Kasumi-1 (cell line): ENCODE measurements around the gene KIF3A.
"Not testable (repeated sequence)": the region's sequence is repeated elsewhere in the genome, so short reads cannot be mapped to it uniquely, and the experiment has no call there.

Experiments
- DNase-seq, 2 experiments: peaks; one replicate each; lab custom pipeline; 2025; lab: John Stamatoyannopoulos, UW

KIF3A gene

DNA sequence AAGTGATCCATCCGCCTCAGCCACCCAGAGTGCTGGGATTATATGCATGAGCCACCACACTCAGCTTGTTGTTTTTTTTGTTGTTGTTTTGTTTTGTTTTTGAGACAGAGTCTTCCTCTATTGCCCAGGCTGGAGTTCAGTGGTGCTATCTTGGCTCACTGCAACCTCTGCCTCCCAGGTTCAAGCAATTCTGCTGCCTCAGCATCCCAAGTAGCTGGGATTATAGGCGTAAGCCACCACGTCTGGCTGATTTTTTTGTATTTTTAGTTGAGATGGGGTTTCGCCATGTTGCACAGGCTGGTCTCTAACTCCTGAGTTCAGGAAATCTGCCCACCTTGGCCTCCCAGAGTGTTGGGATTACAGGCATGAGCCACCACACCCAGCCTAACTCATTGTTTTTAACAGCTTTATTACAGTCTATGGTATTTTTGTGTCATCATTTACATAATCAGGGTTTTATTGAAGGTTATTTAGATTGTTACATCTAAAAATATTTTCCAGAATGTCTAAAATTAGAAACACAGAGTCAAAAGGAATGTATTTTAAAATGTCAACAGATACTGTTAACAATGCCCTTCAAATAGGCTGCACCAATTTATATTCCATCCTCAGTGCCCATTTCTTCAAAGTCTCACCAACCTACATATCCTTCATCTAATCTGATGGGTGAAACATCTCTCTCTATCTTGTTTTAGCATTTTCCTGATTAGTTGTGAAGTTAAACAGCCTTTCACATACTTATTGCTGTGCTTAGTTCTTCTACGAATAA is 18.6 kb downstream of the KIF3A start:
- DNase-seq, result no peak

DNA sequence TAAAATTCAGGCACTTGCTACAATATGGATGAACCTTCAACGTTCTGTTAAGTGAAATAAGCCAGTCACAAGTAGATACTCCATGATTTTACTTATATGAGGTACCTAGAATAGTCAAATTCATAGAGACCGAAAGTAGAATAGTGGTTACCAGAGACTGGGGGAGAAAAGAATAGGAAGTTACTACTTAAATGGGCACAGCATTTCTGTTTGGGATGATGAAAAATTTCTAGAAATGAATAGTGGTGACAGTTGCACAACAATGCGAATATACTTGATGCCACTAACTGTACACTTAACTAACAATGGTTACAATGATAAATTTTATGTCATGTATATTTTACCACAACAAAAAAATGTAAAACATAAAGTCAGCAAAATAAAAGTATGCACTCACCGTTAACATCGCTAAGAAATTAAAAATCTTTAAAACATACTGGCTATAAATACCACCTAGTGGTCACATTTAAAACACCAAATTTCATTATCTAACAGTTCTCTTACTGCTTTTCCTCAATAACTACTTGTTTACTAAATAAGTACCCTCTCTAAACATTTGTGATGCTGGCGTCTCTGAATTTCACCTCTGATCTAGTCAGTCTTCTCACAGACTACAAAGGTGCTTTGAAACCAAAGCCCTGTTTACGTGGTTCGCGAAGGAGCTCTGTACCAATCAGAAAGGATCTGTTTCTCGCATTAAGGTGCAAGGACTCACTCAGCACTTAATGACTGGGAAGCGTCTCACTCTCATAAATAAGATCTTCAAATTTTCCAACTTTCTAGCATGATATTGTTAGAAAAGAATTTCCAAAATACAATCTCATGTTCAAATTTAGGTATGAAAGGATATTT is 22.7 kb downstream of the KIF3A start:
- DNase-seq, result peak; percentile 49 to 74

DNA sequence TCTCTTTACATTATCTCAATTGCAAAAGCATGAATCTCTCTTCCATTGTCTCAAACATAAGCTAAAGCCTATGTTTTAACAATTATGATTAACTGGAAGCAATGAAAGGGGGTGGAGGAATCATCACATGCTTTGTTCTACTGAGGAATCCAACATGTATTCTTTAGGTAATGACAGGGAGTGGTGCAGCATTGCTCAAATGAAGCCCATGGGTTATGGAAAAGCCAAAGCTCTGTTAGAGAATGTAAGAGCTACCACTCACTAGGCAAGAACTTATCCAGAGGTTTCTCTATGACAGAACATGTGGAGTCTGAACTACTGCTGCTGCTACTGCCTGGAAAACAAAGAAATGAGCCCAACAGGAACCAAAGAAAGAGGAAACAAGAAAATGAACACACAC is 28.7 kb downstream of the KIF3A start:
- DNase-seq, result peak in 1 of 2 experiments; percentile 4

DNA sequence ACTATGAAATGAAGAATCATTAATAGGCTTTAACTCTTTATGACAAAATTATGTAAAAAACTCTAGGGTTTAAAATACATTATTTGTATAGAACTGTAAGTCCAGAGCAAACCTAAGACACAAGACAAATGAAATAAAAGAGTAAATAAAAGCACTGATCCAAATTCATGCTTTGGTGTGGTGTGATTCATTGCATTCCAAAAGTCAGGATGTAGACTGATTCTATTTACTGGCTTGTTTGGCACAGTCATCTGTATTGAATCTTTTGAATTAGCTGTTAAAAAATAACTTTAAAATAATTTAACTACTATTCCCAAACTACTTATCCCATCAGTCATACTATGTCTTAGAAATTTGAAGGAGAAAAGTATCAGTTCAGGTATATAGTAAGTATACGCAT is 32.5 kb downstream of the KIF3A start:
- no peak for DNase-seq

DNA sequence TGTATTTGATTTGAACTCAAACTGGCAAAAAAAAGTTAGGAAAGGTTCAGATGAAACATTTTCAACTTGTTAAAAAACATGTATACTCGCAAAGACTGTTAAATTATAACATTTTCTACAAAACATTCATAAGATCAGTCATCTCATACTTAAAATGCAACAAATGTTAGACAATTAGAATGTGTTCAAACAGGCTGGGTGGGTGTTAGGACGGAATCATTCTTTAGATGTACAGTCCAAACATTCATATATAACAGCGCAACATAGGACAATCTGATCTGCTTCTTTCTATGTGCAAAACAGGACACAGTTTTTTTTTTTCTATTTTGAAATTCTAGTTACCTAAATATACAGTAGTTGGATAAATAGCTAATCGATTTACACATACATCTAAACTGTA is 41.4 kb downstream of the KIF3A start:
- no peak for DNase-seq

DNA sequence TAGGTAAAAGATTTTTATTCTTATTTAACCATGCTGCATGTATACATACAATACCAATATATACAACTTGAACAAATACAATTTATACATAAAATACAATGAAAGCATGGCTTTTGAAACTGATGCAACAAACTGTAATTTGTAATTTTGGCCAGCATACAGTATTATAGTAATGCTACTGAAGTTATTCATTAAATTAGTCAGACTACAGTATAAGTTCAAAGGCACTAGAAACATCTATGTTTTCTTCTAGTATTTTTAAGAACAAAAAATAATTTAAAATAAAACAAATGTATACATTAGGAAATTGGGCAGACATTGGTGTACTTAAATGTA is 44.7 kb downstream of the KIF3A start:
- DNase-seq, result no peak

DNA sequence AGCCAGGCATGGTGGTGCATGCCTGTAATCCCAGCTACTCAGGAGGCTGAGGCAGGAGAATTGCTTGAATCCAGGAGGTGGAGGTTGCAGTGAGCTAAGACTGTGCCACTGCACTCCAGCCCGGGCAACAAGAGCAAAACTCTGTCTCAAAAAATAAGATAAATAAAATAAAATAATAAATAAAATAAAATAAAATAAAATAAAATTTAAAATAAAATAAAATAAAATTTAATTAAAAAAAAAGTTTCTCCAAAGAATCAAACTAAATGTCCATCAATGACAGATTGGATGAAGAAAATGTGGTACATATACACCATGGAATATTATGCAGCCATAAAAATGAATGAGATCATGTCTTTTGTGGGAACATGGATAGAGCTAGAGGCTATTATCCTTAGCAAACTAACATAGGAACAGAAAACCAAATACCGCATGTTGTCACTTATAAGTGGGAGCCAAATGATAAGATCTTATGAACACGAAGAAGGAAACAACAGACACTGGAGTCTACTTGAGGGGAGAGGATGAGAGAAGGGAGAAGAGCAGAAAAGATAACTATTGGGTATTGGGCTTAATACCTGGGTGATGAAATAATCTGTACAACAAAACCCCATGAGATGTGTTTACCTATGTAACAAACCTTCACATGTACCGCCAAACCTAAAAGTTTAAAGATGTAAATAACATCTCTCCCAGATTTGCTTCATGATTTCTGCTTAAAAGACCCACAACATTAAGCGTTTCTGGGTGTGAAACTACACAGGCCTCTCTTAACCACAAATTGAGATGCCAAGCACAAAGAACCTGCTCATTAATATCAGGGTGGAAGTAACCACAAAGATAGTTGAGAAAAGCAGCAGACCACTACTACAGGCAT is 45.4 kb downstream of the KIF3A start:
- DNase-seq, result not testable (repeated sequence)

DNA sequence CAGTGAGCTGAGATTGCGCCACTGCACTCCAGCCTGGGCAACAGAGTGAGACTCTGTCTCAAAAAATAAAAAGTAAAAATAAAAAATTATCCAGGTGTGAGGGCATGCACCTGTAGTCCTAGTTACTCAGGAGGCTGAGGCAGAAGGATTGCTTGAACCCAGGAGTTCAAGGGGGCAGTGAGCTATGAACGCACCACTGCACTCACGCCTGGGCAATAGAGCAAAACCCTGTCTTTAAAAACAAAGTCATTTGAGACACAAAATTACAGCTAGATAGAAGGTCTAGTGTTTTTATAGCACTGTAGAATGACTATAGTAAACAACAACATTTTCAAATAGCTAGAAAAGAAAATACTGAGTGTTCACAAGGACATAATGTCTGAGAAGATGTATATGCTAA is 47.2 kb downstream of the KIF3A start:
- DNase-seq, result no peak

DNA sequence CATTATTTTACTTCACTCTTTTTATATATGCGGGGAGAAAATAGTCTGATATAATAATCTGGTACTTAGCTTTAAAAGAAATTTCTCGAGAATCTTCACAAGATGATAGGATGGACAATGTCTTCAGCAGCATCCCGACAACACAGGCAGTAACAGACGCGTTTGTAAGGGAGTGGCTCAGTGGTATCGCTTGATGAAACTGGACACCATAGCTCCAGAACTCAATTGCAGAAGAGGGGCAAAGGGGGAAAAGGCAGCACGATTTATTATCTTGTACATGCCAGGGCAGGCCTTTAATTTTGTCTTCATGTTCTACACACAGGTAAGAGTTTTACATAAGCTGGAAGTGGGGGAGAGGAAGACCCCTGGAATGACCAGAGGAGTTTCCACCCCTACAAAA is 47.8 kb downstream of the KIF3A start:
- no peak for DNase-seq

DNA sequence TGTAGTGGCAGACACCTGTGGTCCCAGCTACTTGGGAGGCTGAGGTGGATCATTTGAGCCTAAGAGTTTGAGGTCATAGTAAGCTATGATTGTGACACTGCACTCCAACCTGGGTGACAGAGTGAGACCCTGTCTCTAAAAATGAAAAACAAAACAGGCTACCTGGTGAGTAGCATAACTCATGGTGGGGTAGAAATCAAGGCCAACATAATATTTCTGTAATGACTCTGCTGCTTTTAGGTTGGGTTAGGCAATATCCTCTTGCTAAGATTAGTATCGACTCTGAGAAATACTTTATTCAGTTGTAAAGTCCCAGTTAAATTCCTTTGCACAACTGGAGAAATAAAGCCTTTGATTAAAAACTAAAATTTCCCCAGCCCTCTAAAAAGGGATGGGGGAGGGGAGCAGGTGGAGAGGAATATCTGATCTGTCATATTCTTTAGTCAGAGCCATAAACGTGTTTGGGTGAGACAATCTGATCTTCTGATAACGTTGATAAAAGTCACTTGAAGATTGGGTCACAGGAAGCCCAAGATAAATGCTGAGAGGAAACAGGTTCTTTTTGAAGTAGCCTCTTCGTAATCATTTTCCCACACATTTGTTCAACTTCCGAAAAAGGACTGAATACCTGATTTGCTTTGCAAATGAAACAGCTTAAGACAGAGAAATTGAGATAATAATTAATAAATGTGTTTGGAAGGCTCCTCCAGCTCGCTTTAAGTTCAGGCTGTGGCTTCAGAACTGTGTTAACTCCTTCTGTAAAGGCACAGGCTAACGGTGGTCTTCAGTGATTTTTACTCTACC is 48.6 kb downstream of the KIF3A start:
- no peak for DNase-seq

DNA sequence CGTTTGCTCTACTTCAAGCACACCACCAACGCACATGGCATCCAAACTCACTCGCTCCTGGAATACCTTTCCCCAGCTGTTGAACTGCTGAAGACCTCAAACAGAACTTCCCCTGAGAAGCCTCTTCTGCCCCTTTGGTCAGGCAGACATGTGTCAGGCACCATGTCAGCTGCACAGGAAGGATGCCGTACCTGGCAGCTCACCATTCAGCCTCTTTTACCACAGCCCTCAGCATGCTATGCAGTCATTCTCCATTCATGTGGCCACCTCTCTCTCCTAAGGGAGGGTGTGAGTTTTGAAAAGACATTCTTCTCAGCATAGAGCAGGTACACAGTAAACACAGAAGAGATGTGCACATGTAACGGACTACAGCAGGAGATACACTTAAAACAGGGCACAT is 49.4 kb downstream of the KIF3A start:
- no peak for DNase-seq

DNA sequence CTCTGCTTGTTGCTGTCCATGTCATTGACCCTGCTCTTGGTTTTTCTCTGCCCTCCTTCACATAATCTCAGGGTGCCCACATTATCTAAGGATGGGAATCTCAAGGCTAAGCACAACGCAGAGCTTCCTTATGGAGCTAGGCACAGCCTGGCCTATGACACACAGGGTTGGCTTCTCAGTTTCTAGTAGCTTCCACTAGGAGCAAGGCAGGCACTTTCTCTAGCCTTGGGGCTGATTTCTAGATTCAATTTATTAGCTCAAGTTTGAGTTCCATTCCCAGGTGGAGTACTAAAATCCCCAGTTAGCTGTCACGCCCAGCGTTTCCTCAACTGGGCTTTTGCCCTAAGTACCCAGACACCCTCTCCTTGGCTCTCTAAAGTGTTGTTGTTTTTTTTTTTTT is 51.2 kb downstream of the KIF3A start:
- no peak for DNase-seq

DNA sequence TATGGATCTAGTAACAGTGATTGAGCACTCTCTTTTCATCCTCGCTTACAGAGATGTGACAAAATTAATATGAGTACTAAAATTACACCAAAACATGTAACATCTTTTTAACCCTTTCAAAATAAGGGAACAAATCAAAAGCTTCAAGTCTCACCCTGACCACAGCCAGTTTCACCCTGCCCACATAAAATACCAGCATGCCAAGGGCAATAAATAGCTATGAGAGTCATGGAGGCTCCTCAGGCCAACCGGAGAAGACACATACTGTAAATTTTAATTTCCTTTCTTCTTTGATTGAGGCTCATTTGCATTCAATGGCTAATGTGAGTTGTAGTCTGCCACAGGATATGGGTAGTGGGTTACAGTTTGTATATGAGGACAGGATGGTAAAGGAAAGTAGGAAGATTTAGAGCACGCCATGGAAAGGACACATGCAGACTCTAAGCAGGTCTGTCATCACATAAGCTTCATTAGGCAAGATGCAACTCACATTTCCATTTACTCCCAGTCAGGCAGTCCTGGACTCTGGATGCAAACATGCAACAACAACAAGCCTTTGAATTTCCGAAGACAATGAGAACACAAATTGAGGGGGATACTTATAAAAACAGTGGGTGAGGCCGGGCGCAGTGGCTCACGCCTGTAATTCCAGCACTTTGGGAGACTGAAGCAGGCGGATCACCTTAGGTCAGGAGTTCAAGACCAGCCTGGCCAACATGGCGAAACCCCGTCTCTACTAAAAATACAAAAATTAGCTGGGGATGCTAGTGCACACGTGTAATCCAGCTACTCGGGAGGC is 52.2 kb downstream of the KIF3A start:
- no peak for DNase-seq

DNA sequence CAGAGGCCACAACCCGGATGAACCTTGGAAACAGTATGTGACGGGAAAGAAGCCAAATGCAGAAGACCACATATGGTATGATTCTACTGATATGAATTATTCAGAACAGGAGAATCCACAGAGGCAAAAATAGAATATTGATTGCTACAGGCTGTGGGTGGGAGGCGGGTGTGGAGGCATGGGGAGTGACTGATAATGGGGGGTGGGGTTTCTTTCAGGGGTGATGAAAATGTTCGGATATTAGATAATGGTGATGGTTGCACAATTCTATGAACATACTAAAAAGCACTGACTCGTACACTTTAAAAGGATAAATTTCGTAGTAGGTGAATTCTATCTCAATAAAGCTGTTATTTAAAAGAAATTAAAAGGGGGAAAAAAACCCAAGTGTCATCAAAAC is 52.9 kb downstream of the KIF3A start:
- DNase-seq, result no peak

DNA sequence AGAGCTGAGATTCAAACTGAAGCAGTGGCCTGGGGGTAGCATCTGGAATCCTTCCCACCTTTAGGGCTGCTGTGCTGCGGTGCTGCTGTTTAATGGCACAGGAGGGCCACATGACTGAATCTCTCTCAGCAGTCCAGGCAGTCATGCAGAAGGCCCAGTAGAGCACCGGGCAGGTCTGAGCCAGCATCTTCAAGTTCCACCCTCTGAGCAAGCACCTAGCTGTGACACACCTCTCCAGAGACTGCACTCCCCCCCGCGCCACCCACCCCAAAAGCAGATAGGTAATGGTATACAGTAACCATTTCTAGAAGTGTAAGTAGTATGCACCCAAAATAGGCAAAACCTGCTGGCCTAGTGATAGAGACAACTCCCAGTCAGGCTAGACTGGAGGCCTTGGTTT is 55.4 kb downstream of the KIF3A start:
- no peak for DNase-seq

DNA sequence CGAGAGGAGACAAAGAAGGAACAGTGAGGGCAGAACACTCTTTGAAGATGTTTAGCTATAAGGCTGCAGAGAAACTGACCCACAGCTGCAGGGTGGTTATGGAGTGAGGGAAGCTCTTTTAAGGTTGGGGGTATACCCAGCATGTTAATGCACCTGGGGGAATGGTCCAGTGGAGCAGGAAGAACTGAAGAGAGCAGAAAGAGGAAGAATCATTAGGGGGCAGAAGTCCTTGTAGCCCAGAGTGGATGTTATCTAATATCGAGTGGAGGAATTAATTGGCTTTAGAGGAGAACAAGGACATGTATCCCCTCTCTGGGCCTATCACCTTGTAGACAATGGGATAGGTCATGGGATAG is 55.9 kb downstream of the KIF3A start:
- no peak for DNase-seq

DNA sequence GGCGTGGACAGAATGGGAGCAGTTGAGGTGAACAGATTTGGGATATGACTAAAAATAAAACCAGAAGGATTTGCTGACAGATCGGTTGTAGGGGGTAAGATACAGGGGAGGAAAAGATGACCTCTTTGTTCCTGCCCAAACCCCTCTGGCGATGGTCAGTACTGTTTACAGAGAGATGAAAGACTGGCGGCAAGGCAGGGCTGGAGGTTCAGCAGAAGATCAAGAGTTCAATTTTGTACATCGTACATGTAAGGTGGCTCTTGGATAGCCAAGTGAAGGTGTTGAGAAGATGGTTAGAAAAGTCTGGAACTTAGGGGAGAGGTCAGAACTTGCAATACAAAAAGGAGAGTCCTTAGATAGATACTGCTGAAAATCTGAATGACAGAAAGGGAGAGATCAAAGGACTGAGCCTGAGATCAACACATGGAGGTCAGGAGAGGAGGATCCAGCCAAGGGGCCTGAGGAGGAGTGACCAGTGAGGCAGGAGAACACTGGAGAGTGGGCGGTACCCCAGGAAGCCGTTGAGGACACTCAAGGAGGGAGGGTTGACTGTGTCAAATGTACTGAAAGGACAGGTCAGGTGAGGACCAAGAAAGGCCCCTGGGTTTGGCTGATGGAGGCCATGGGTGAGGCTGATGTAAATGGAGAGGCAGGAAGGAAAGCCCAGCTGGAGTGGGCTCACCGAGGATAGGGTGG is 56.4 kb downstream of the KIF3A start:
- no peak for DNase-seq

DNA sequence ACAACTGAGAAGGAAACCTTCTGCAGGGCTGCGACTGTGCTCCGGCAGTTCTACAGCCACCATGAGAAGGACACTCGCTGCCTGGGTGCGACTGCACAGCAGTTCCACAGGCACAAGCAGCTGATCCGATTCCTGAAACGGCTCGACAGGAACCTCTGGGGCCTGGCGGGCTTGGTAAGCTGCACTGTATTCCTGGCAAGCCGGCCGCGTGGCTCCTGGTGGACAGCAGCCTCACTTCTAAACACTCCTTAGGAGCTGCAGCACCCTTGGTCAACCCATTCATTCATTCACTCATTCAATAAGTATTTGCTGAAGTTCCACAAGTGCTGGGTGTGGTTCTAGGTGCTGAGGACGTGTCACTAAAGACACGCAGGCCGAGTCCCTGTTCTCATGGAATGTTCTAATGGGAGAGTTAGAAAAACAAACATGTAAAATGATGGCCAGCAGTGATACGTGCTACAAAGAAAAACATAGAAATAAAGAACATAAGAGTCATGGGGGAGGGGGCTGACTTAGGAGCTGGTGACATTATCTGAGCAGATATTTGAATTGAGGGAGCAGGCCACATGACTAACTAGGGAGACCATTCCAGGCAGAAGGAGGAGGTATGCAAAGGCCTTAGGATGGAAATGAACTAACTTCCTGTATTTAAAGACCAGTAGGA is 57.5 kb downstream of the KIF3A start:
- DNase-seq, result no peak

DNA sequence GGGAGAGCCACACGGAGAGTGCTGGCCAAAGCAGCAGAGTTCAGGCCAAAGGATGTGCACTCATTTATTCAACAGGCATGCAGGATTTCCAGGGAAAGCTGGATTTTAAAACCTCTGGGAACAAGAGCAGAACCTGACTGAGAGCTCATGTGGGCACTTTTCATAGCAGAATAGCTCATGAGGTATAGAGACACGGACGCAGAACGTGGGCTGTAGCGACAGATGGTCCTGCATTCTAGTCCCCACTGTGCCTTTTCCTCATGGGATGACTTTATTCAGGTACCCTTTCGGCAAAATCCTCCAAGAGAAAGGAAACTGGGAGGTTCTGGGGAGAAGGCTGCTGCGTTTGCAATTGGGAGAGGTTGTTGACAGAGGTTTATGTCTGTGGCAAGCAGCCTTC is 58.2 kb downstream of the KIF3A start:
- no peak for DNase-seq

DNA sequence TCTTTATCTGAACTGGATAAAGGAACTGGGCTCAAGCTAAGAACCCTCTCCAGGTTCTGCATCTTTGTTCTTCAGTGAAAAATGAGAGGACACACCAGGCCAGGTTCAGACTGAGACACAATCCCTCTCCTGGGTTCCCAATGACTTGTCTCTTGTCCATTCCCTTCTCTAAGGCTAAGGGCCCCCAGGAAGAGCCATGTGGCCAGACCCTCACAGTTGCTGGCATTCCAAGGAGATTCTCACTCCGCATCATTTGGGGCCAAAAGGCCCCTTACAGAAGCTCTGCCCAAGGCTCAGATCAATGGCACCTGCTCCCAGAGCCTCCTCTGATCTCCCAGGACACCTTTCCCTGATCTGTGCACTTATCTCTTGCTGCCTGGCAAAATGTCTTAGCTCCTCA is 58.6 kb downstream of the KIF3A start:
- no peak for DNase-seq
